ENCODE results near the gene KIN.

Gene KIN

GRCh38 chr10:7797582-7797981, 9.8 kb upstream of the KIN start:
- no peak overlapping the region for H2AFZ ChIP-seq (ENCODE audit: low read depth, low read length)
- H3K79me2 ChIP-seq (ENCODE audit: low read length): peaks cover 39% of the 10 kb centered on the region
- H3K9ac ChIP-seq (ENCODE audit: low read length): no peak overlapping the region
- no peak overlapping the region for H3K4me3 ChIP-seq (ENCODE audit: low read length)
- no peaks in the 10 kb centered on the region for H3K9me3 ChIP-seq (ENCODE audit: insufficient read depth, low read length)
- TF ChIP-seq, protein P1, sequence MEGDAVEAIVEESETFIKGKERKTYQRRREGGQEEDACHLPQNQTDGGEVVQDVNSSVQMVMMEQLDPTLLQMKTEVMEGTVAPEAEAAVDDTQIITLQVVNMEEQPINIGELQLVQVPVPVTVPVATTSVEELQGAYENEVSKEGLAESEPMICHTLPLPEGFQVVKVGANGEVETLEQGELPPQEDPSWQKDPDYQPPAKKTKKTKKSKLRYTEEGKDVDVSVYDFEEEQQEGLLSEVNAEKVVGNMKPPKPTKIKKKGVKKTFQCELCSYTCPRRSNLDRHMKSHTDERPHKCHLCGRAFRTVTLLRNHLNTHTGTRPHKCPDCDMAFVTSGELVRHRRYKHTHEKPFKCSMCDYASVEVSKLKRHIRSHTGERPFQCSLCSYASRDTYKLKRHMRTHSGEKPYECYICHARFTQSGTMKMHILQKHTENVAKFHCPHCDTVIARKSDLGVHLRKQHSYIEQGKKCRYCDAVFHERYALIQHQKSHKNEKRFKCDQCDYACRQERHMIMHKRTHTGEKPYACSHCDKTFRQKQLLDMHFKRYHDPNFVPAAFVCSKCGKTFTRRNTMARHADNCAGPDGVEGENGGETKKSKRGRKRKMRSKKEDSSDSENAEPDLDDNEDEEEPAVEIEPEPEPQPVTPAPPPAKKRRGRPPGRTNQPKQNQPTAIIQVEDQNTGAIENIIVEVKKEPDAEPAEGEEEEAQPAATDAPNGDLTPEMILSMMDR (IDR thresholded peaks at IDR 0.05; ENCODE audit: low read depth, low read length): no peak
- no peak for TF ChIP-seq EZH2phosphoT487 (IDR thresholded peaks at IDR 0.05; ENCODE audit: low read depth)
- peaks cover 33% of the 10 kb centered on the region for H3K36me3 ChIP-seq (replicated peaks; ENCODE audit: low read depth, low read length)
- no peak overlapping the region for H3K4me2 ChIP-seq (ENCODE audit: low read length)
- H3K27me3 ChIP-seq (ENCODE audit: low read depth, low read length): no peaks in the 10 kb centered on the region
- no peaks in the 10 kb centered on the region for H3K4me1 ChIP-seq (ENCODE audit: low read length)
- H3K27ac ChIP-seq (ENCODE audit: low read length): no peak overlapping the region
- H4K20me1 ChIP-seq (ENCODE audit: insufficient read depth, low read length): peaks cover 21% of the 10 kb centered on the region

GRCh38 chr10:7795605-7796004, 7.8 kb upstream of the KIN start:
- H3K79me2 ChIP-seq (ENCODE audit: low read length): peaks cover 58% of the 10 kb centered on the region
- H3K36me3 ChIP-seq (replicated peaks; ENCODE audit: low read depth, low read length): peaks cover 14% of the 10 kb centered on the region
- no peaks in the 10 kb centered on the region for H3K9me3 ChIP-seq (ENCODE audit: insufficient read depth, low read length)
- H3K4me2 ChIP-seq (ENCODE audit: low read length): no peak overlapping the region
- no peak for TF ChIP-seq EZH2phosphoT487 (IDR thresholded peaks at IDR 0.05; ENCODE audit: low read depth)
- TF ChIP-seq, protein P1 (IDR thresholded peaks at IDR 0.05; ENCODE audit: low read depth, low read length): no peak
- no peak overlapping the region for H3K4me3 ChIP-seq (ENCODE audit: low read length)
- peaks cover 33% of the 10 kb centered on the region for H4K20me1 ChIP-seq (ENCODE audit: insufficient read depth, low read length)
- H3K9ac ChIP-seq (ENCODE audit: low read length): no peak overlapping the region
- no peaks in the 10 kb centered on the region for H3K27me3 ChIP-seq (ENCODE audit: low read depth, low read length)
- no peaks in the 10 kb centered on the region for H3K4me1 ChIP-seq (ENCODE audit: low read length)
- H2AFZ ChIP-seq (ENCODE audit: low read depth, low read length): no peak overlapping the region
- no peak overlapping the region for H3K27ac ChIP-seq (ENCODE audit: low read length)

GRCh38 chr10:7794251-7795026, 6.6 kb upstream of the KIN start:
- Histone ChIP-seq H3K27me3 (ENCODE audit: low read depth, low read length) (no peaks in the 10 kb centered on the region), H3K4me3 (ENCODE audit: low read length) (no peak overlapping the region), H4K20me1 (ENCODE audit: insufficient read depth, low read length) (peaks cover 43% of the 10 kb centered on the region), H3K79me2 (ENCODE audit: low read length) (peaks cover 70% of the 10 kb centered on the region), H3K9me3 (ENCODE audit: insufficient read depth, low read length) (no peaks in the 10 kb centered on the region), H3K36me3 (replicated peaks; ENCODE audit: low read depth, low read length) (peaks cover 8% of the 10 kb centered on the region), H3K4me1 (ENCODE audit: low read length) (peaks cover 6% of the 10 kb centered on the region), H3K27ac (ENCODE audit: low read length) (no peak overlapping the region), H3K9ac (ENCODE audit: low read length) (no peak overlapping the region), H2AFZ (ENCODE audit: low read depth, low read length) (no peak overlapping the region), H3K4me2 (ENCODE audit: low read length) (no peak overlapping the region)
- TF ChIP-seq, protein P1 (IDR thresholded peaks at IDR 0.05; ENCODE audit: low read depth, low read length): no peak
- TF ChIP-seq EZH2phosphoT487 (IDR thresholded peaks at IDR 0.05; ENCODE audit: low read depth): no peak

GRCh38 chr10:7792541-7792940, 4.7 kb upstream of the KIN start:
- no peak overlapping the region for H3K4me3 ChIP-seq (ENCODE audit: low read length)
- peaks cover 52% of the 10 kb centered on the region for H4K20me1 ChIP-seq (ENCODE audit: insufficient read depth, low read length)
- peaks cover 2% of the 10 kb centered on the region for H3K36me3 ChIP-seq (replicated peaks; ENCODE audit: low read depth, low read length)

More at GRCh38 chr10:7792541-7792940, 4.7 kb upstream of the KIN start:
- no peak overlapping the region for H3K9ac ChIP-seq (ENCODE audit: low read length)
- H3K79me2 ChIP-seq (ENCODE audit: low read length): peaks cover 88% of the 10 kb centered on the region
- no peak overlapping the region for H3K27ac ChIP-seq (ENCODE audit: low read length)
- H3K4me1 ChIP-seq (ENCODE audit: low read length): peaks cover 10% of the 10 kb centered on the region
- no peaks in the 10 kb centered on the region for H3K27me3 ChIP-seq (ENCODE audit: low read depth, low read length)
- TF ChIP-seq EZH2phosphoT487 (IDR thresholded peaks at IDR 0.05; ENCODE audit: low read depth): no peak
- TF ChIP-seq, protein P1 (IDR thresholded peaks at IDR 0.05; ENCODE audit: low read depth, low read length): no peak
- H2AFZ ChIP-seq (ENCODE audit: low read depth, low read length): no peak overlapping the region
- no peaks in the 10 kb centered on the region for H3K9me3 ChIP-seq (ENCODE audit: insufficient read depth, low read length)
- no peak overlapping the region for H3K4me2 ChIP-seq (ENCODE audit: low read length)
